HepG2 (cell line): ENCODE results near the gene TMBIM1. TPM values are rescaled to one million over a fixed set of nuclear protein-coding genes. Genes with fewer than 3 reads are reported as not detected.
A peak's percentile ranks its signal among the peaks of the same experiment; 100 is the strongest.

Source experiments
- ATAC-seq: fragments of 200-7000 bp; cut with Tn5 transposase; 3 replicates; pipeline ENCODE4 v1.9.1; 2020; ENCODE audit warnings: mild to moderate bottlenecking, moderate library complexity
- BruUV-seq: library from RNA; stranded (reverse); fragments of 400-500 nt; replicated peaks from 2 replicates; lab custom pipeline; 2021; lab: Mats Ljungman, UMichigan
- CTCF ChIA-PET: fragments of 300-600 bp; formaldehyde crosslinking; extraction: SDS; loops from one replicate; lab custom pipeline; 2021; ENCODE audit warnings: low total read pairs, inconsistent platforms, low intra/inter-chr PET ratio; lab: Yijun Ruan, JAX
- POLR2A ChIA-PET: fragments of 350-600 bp; sonication (Branson Sonifier 250); formaldehyde crosslinking; loops from one replicate; lab custom pipeline; 2020; ENCODE audit warnings: antibody characterized with exemption, inconsistent platforms; lab: Yijun Ruan, JAX
- DNase-seq: peaks from one replicate; pipeline ENCODE4 v3.0.0-alpha.2; 2015; ENCODE audit warnings: low spot score
- FAIRE-seq: peaks from 3 replicates; lab custom pipeline; 2011; peaks lifted over from hg19 to GRCh38; lab: Jason Lieb, UNC
- H2AFZ ChIP-seq: one replicate; pipeline ENCODE4 v1.6.1; 2011; ENCODE audit warnings: low read length, inconsistent platforms
- H3K27ac ChIP-seq: fragments of 300-600 bp; 3 replicates; pipeline ENCODE4 v1.8.0; 2011; ENCODE audit warnings: mixed run types, mild to moderate bottlenecking, mixed read lengths, low read length, inconsistent platforms; ENCODE audit not compliant: insufficient read depth; ENCODE audit errors: extremely low read length
- H3K27me3 ChIP-seq, 2 experiments: fragments of 200-600 bp in 1 of 2; 2 replicates in 1 of 2; 3 replicates in 1 of 2; pipeline versions ENCODE4 v1.6.0 to v1.8.0; 2011; ENCODE audit warnings: low read length in 2 of 2, mild to moderate bottlenecking in 2 of 2, moderate library complexity in 2 of 2, inconsistent platforms in 1 of 2; ENCODE audit not compliant: insufficient read depth in 2 of 2, control insufficient read depth in 1 of 2
- H3K36me3 ChIP-seq, 2 experiments: fragments of 200-600 bp in 1 of 2; replicated peaks in 1 of 2; 2 replicates in 1 of 2; 3 replicates in 1 of 2; pipeline versions ENCODE4 v1.5.1 to v1.8.0; 2011; ENCODE audit warnings: low read length in 2 of 2, inconsistent platforms in 1 of 2; ENCODE audit not compliant: insufficient read depth in 2 of 2, control insufficient read depth in 1 of 2
- H3K4me1 ChIP-seq: 2 replicates; pipeline ENCODE4 v1.5.1; 2012; ENCODE audit warnings: low read length, inconsistent platforms; ENCODE audit not compliant: insufficient read depth
- H3K4me2 ChIP-seq: 2 replicates; pipeline ENCODE4 v1.6.0; 2011; ENCODE audit warnings: low read depth, low read length, inconsistent platforms
- H3K4me3 ChIP-seq, 3 experiments: fragments of 200-600 bp in 1 of 3; sonication (generic), shearing (Covaris generic) in 1 of 3; replicated peaks in 1 of 3; 2 replicates each; pipeline ENCODE4 v1.5.1; 2011 to 2016; ENCODE audit warnings: low read length in 3 of 3, inconsistent platforms in 2 of 3, low read depth in 2 of 3, mild to moderate bottlenecking in 2 of 3, control low read depth in 1 of 3, mixed read lengths in 1 of 3; ENCODE audit not compliant: insufficient read depth in 1 of 3
- H3K79me2 ChIP-seq: one replicate; pipeline ENCODE4 v1.6.1; 2011; ENCODE audit warnings: low read length, inconsistent platforms; ENCODE audit not compliant: insufficient read depth
- H3K9ac ChIP-seq: 2 replicates; pipeline ENCODE4 v1.6.0; 2011; ENCODE audit warnings: mild to moderate bottlenecking, low read depth, low read length, inconsistent platforms; ENCODE audit not compliant: insufficient read depth
- H3K9me3 ChIP-seq: 2 replicates; pipeline ENCODE4 v1.5.1; 2012; ENCODE audit warnings: mild to moderate bottlenecking, low read length
- H4K20me1 ChIP-seq: 2 replicates; pipeline ENCODE4 v1.6.0; 2011; ENCODE audit warnings: inconsistent platforms, mild to moderate bottlenecking, low read length, moderate library complexity; ENCODE audit not compliant: insufficient read depth
- AGO2 ChIP-seq: fragments of 200-400 bp; formaldehyde crosslinking; optimal IDR thresholded peaks from 2 replicates; pipeline ENCODE3; 2017; ENCODE audit warnings: mild to moderate bottlenecking, low read depth, low read length, moderate library complexity
- BCL6 ChIP-seq: IDR thresholded peaks from 2 replicates; pipeline ENCODE4 v1.6.1; 2016; ENCODE audit warnings: missing genetic modification reagents, missing compliant biosample characterization
- CBX5 ChIP-seq: sonication (generic); formaldehyde crosslinking; IDR thresholded peaks from 2 replicates; pipeline ENCODE4 v1.4.0; 2020; ENCODE audit warnings: missing genetic modification reagents, borderline replicate concordance
- CENPBD1 ChIP-seq: sonication (generic); formaldehyde crosslinking; IDR thresholded peaks from 2 replicates; pipeline ENCODE4 v1.8.0; 2022; ENCODE audit warnings: missing genetic modification reagents, low read depth, mild to moderate bottlenecking, borderline replicate concordance
- DNMT1 ChIP-seq: sonication (generic); formaldehyde crosslinking; IDR thresholded peaks from 2 replicates; pipeline ENCODE4 v1.5.1; 2020; ENCODE audit warnings: mild to moderate bottlenecking, missing genetic modification reagents
- FOSL2 ChIP-seq: sonication (generic); formaldehyde crosslinking; IDR thresholded peaks from 2 replicates; pipeline ENCODE4 v1.4.0; 2020; ENCODE audit warnings: missing genetic modification reagents
- GABPA ChIP-seq, 2 experiments: IDR thresholded peaks; 2 replicates each; pipeline ENCODE4 v1.6.1; 2011 to 2016; ENCODE audit warnings: low read depth in 2 of 2, low read length in 1 of 2, missing biosample characterization in 1 of 2, missing genetic modification characterization in 1 of 2
- HOXA3 ChIP-seq: sonication (generic); formaldehyde crosslinking; IDR thresholded peaks from 2 replicates; pipeline ENCODE4 v1.5.0; 2020; ENCODE audit warnings: missing genetic modification reagents
- JARID2 ChIP-seq: sonication (generic); formaldehyde crosslinking; IDR thresholded peaks from 2 replicates; pipeline ENCODE4 v1.8.1; 2023; ENCODE audit warnings: missing genetic modification reagents, inconsistent platforms; ENCODE audit not compliant: insufficient replicate concordance
- NAIF1 ChIP-seq: sonication (generic); formaldehyde crosslinking; IDR thresholded peaks from 2 replicates; pipeline ENCODE4 v1.5.0; 2020; ENCODE audit warnings: mild to moderate bottlenecking, missing genetic modification reagents, borderline replicate concordance
- NFE2L1 ChIP-seq: sonication (generic); formaldehyde crosslinking; IDR thresholded peaks from 2 replicates; pipeline ENCODE4 v1.4.0; 2020; ENCODE audit warnings: missing genetic modification reagents, mild to moderate bottlenecking, borderline replicate concordance
- REPIN1 ChIP-seq: sonication (generic); formaldehyde crosslinking; IDR thresholded peaks from 2 replicates; pipeline ENCODE4 v1.8.0; 2022; ENCODE audit warnings: missing genetic modification reagents, low read depth, mild to moderate bottlenecking, borderline replicate concordance
- SKI ChIP-seq: fragments of 450-650 bp; IDR thresholded peaks from one replicate; pipeline ENCODE4 v1.6.1; 2018; ENCODE audit warnings: mild to moderate bottlenecking; ENCODE audit not compliant: partially characterized antibody
- SOX13 ChIP-seq, 3 experiments: fragments of 450-650 bp in 1 of 3; sonication (generic) in 1 of 3; formaldehyde crosslinking in 1 of 3; IDR thresholded peaks in 2 of 3; conservative IDR thresholded peaks in 1 of 3; 2 replicates each; pipeline versions ENCODE4 v1.5.0 to v1.6.1; 2016 to 2020; ENCODE audit warnings: antibody characterized with exemption in 1 of 3, mild to moderate bottlenecking in 1 of 3, missing compliant biosample characterization in 1 of 3, missing genetic modification reagents in 1 of 3, moderate library complexity in 1 of 3
- SUZ12 ChIP-seq: fragments of 150-350 bp; IDR thresholded peaks from 2 replicates; pipeline ENCODE4 v1.6.1; 2014; ENCODE audit warnings: low read depth, low read length
- ZBTB39 ChIP-seq: sonication (generic); formaldehyde crosslinking; IDR thresholded peaks from 2 replicates; pipeline ENCODE4 v1.5.0; 2020; ENCODE audit warnings: missing genetic modification reagents
- ZNF282 ChIP-seq: fragments of 450-650 bp; IDR thresholded peaks from 2 replicates; pipeline ENCODE4 v1.6.1; 2018; ENCODE audit not compliant: partially characterized antibody
- ZNF337 ChIP-seq: sonication (generic); formaldehyde crosslinking; IDR thresholded peaks from 2 replicates; pipeline ENCODE4 v1.5.1; 2020; ENCODE audit warnings: missing genetic modification reagents, low read depth, mild to moderate bottlenecking, borderline replicate concordance
- ZNF570 ChIP-seq: sonication (generic); formaldehyde crosslinking; IDR thresholded peaks from 2 replicates; pipeline ENCODE4 v1.4.0; 2020; ENCODE audit warnings: mild to moderate bottlenecking, missing genetic modification reagents, borderline replicate concordance
- ZNF652 ChIP-seq: IDR thresholded peaks from 2 replicates; pipeline ENCODE4 v1.6.1; 2016; ENCODE audit warnings: low read depth, borderline replicate concordance
- WGBS: methylation state at CpG from one replicate; pipeline ENCODE4 v1.1.6; 2017; ENCODE audit warnings: low lambda C conversion rate; 5-methylcytosine and 5-hydroxymethylcytosine counted together
- in situ Hi-C: cut with HindIII; loops from 2 replicates; pipeline ENCODE4 v1.10.0; 2017; ENCODE audit warnings: low pct_unique_long_range_greater_than_20kb; ENCODE audit not compliant: extremely low pct_ligation_motif_present
- intact Hi-C: fragments of 100-400 bp; cut with micrococcal nuclease; formaldehyde crosslinking; loops from one replicate; pipeline ENCODE4 v1.10.0; 2022; ENCODE audit not compliant: unreplicated experiment
- polyA plus RNA-seq, 8 experiments: library from polyadenylated mRNA; depleted of rRNA in 3 of 8; stranded (reverse) in 7 of 8; unstranded in 1 of 8; fragments of >200 nt; fragmentation: Illumina TruSeq in 4 of 8; extraction: Trizol in 4 of 8; gene quantifications; 2 replicates each; pipeline versions ENCODE4 v1.2.1 to v1.2.3, GENCODE V29; 2011 to 2016; ENCODE audit warnings: low read depth in 4 of 8, missing spikeins in 1 of 8, mixed read lengths in 1 of 8; ENCODE audit not compliant: insufficient read depth in 1 of 8
- total RNA-seq, 5 experiments: library from RNA; depleted of rRNA; stranded (reverse); fragments of >200 nt; fragmentation: Illumina TruSeq; extraction: Trizol; gene quantifications; 2 replicates each; pipeline ENCODE4 v1.2.3, GENCODE V29; 2016; ENCODE audit warnings: low read depth in 1 of 5

TMBIM1 gene
- total and polyA plus RNA-seq, 2 of the 13 experiments (the other 11 are each of a cell fraction or from before 2014, with no cell fraction given) = 127 to 139 TPM

GRCh38 chr2:218285604-218286003, 6.7 kb downstream of the TMBIM1 start (continued):
- TF ChIP-seq CENPBD1 (CRISPR knock-in tag) = no peak
- no peak for TF ChIP-seq FOSL2
- no peak for TF ChIP-seq BCL6 (CRISPR knock-in tag)

- Histone ChIP-seq H4K20me1 (peaks cover 57% of the 10 kb centered on the region), H3K9me3 (no peaks in the 10 kb centered on the region), H2AFZ (no peak overlapping the region), H3K4me1 (peaks cover 57% of the 10 kb centered on the region), H3K9ac (peak overlapping the region; percentile 33; the same call in 1 of the 2 replicates), H3K79me2 (peaks cover 56% of the 10 kb centered on the region), H3K4me3 (peak overlapping the region in 1 of 3 experiments; percentile 34; a peak in 1 of 6 replicates), H3K36me3 (peaks cover 28 to 43% of the 10 kb centered on the region in 2 experiments), H3K27me3 (no peaks in the 10 kb centered on the region), H3K27ac (peak overlapping the region; percentile 64), H3K4me2 (peak overlapping the region; percentile 48)
- ChIA-PET CTCF (no interaction called here), POLR2A (interaction anchor here (0.6 to 6.7 kb wide), 6 partner anchors 9 to 470 kb away, joined by 3 to 121 read pairs (median 3); partner anchors contain the start of genes AAMP, PNKD and TMBIM1)
- intact Hi-C loops = loop anchor here (1.0 kb wide), 1 partner anchor 12 kb away; no protein-coding TSS in a partner anchor
- peak; percentile 21 for FAIRE-seq
- peak; percentile 65 for ATAC-seq
- in situ Hi-C loops = no loop called here
- no TSS peak for BruUV-seq
- 51% methylated on average over 16 of the region's 16 CpGs for WGBS
- no peak for DNase-seq
- TF ChIP-seq NFE2L1 (no peak), BCL6 (CRISPR knock-in tag) (peak; percentile 28), ZNF570 (CRISPR knock-in tag) (no peak), ZBTB39 (CRISPR knock-in tag) (no peak), GABPA (IDR thresholded peaks at IDR 0.05; ENCODE audit: low read depth, low read length) (no peak), GABPA (CRISPR knock-in tag; IDR thresholded peaks at IDR 0.05; ENCODE audit: low read depth) (no peak), ZNF337 (no peak), SOX13 (IDR thresholded peaks at IDR 0.05) (no peak), SOX13 (CRISPR knock-in tag; conservative IDR thresholded peaks at IDR 0.05 in 1 of 2, IDR thresholded peaks at IDR 0.05 in 1 of 2) (peak in 1 of 2 experiments; percentile 27; a peak in 1 of 4 replicates), ZNF652 (CRISPR knock-in tag) (no peak), CBX5 (CRISPR knock-in tag) (0 out of 2 replicates have a peak, but pooled peaks have one; percentile 61), DNMT1 (CRISPR knock-in tag) (0 out of 2 replicates have a peak, but pooled peaks have one; percentile 67), AGO2 (peak; percentile 42), NAIF1 (CRISPR knock-in tag) (0 out of 2 replicates have a peak, but pooled peaks have one; percentile 47), JARID2 (CRISPR knock-in tag) (no peak), ZNF282 (no peak), SUZ12 (no peak), REPIN1 (CRISPR knock-in tag) (peak; percentile 74; the same call in 1 of the 2 replicates), SKI (peak; percentile 41), HOXA3 (peak; percentile 54)
These were observed 8.0 kb downstream of the TMBIM1 start for GRCh38 chr2:218284106-218284811.
